ENCODE results near the gene TAF11L6.
"Not testable (repeated sequence)": the region's sequence is repeated elsewhere in the genome, so short reads cannot be mapped to it uniquely, and the experiment has no call there.

DNA sequence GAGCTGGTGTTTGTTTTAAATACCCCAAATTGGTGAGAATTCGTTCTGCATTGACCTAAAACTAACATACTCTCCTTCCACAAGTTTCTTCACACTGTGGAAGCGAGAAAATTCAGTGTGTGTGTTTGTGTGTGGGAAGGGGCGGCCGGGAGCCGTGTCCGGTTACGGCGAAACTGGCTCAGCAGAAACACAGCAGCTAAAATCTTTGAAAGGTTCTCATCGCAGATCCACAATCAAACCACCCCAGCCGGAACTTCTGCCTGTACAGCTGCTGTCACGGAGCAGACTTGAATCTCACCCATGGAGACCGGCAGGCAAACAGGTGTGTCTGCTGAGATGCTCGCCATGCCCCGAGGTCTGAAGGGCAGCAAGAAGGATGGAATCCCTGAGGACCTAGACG is 10.4 kb upstream of the TAF11L6 start, which contains the start of gene TAF11L3:
- TF ChIP-seq, protein P1, sequence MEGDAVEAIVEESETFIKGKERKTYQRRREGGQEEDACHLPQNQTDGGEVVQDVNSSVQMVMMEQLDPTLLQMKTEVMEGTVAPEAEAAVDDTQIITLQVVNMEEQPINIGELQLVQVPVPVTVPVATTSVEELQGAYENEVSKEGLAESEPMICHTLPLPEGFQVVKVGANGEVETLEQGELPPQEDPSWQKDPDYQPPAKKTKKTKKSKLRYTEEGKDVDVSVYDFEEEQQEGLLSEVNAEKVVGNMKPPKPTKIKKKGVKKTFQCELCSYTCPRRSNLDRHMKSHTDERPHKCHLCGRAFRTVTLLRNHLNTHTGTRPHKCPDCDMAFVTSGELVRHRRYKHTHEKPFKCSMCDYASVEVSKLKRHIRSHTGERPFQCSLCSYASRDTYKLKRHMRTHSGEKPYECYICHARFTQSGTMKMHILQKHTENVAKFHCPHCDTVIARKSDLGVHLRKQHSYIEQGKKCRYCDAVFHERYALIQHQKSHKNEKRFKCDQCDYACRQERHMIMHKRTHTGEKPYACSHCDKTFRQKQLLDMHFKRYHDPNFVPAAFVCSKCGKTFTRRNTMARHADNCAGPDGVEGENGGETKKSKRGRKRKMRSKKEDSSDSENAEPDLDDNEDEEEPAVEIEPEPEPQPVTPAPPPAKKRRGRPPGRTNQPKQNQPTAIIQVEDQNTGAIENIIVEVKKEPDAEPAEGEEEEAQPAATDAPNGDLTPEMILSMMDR (IDR thresholded peaks at IDR 0.05 in 2 of 3, conservative IDR thresholded peaks at IDR 0.05 in 1 of 3; ENCODE audit: borderline replicate concordance in 1 of 3, insufficient read depth in 1 of 3, low read depth in 2 of 3, low read length in 2 of 3) = not testable (repeated sequence)
- not testable (repeated sequence) for TF ChIP-seq SP1 (IDR thresholded peaks at IDR 0.05; ENCODE audit: low read depth); TCF7L2 (IDR thresholded peaks at IDR 0.05; ENCODE audit: borderline replicate concordance, extremely low read depth, insufficient read depth, insufficient read length); POLR2A (IDR thresholded peaks at IDR 0.05; ENCODE audit: borderline replicate concordance, extremely low read depth, insufficient read depth, insufficient read length); EZH2 (IDR thresholded peaks at IDR 0.05)
- TF ChIP-seq, protein P2, sequence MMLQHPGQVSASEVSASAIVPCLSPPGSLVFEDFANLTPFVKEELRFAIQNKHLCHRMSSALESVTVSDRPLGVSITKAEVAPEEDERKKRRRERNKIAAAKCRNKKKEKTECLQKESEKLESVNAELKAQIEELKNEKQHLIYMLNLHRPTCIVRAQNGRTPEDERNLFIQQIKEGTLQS (IDR thresholded peaks at IDR 0.05) = not testable (repeated sequence)

Measured in HCT116 (cell line).